GM23338 (cell line): Measurements from ENCODE around the gene EMC9. TPM values are rescaled to one million over a fixed set of nuclear protein-coding genes. Genes with fewer than 3 reads are reported as not detected.

Experiments
- ATAC-seq: fragments of 200-7000 bp; cut with Tn5 transposase; 3 replicates; pipeline ENCODE4 v1.9.1; 2020
- DNase-seq: peaks from one replicate; pipeline ENCODE4 v3.0.0-alpha.2; 2015; ENCODE audit warnings: low spot score
- H2AFZ ChIP-seq: fragments of 200-600 bp; sonication (generic); 2 replicates; pipeline ENCODE4 v1.8.0; 2016; ENCODE audit warnings: antibody characterized with exemption, mild to moderate bottlenecking, moderate library complexity
- H3F3A ChIP-seq: fragments of 200-600 bp; sonication (generic); replicated peaks from 2 replicates; pipeline ENCODE4 v1.8.0; 2017; ENCODE audit warnings: antibody characterized with exemption, mixed run types, low read depth
- H3K27ac ChIP-seq: fragments of 200-600 bp; sonication (generic); 2 replicates; pipeline ENCODE4 v1.6.1; 2016; ENCODE audit warnings: low read depth
- H3K27me3 ChIP-seq: fragments of 200-600 bp; sonication (generic); 2 replicates; pipeline ENCODE4 v1.8.0; 2016; ENCODE audit warnings: mild to moderate bottlenecking, mixed run types, moderate library complexity; ENCODE audit not compliant: insufficient read depth
- H3K36me3 ChIP-seq: fragments of 200-600 bp; sonication (generic); 2 replicates; pipeline ENCODE4 v1.8.0; 2016; ENCODE audit warnings: mild to moderate bottlenecking; ENCODE audit not compliant: insufficient read depth
- H3K4me1 ChIP-seq: fragments of 200-600 bp; sonication (generic); 2 replicates; pipeline ENCODE4 v1.8.0; 2016; ENCODE audit warnings: mild to moderate bottlenecking, moderate library complexity; ENCODE audit not compliant: insufficient read depth
- H3K4me2 ChIP-seq: fragments of 200-600 bp; sonication (generic); 2 replicates; pipeline ENCODE4 v1.7.1; 2017; ENCODE audit warnings: mixed run types
- H3K4me3 ChIP-seq: fragments of 200-600 bp; sonication (generic); 2 replicates; pipeline ENCODE4 v1.6.1; 2016; ENCODE audit warnings: mixed run types
- H3K79me2 ChIP-seq: fragments of 200-600 bp; sonication (generic); replicated peaks from 2 replicates; pipeline ENCODE4 v1.8.0; 2017; ENCODE audit warnings: mild to moderate bottlenecking; ENCODE audit not compliant: insufficient read depth
- H3K9me2 ChIP-seq: fragments of 200-600 bp; sonication (generic); 2 replicates; pipeline ENCODE4 v1.8.0; 2017; ENCODE audit not compliant: insufficient read depth
- H4K20me1 ChIP-seq: fragments of 200-600 bp; sonication (generic); replicated peaks from 2 replicates; pipeline ENCODE4 v1.8.0; 2017; ENCODE audit warnings: mild to moderate bottlenecking; ENCODE audit not compliant: insufficient read depth
- H3K27ac Mint-ChIP-seq: 2 replicates; pipeline ENCODE4 v1.8.0; 2020; ENCODE audit warnings: inconsistent platforms, mild to moderate bottlenecking, moderate library complexity, mixed read lengths
- H3K27me3 Mint-ChIP-seq: 3 replicates; pipeline ENCODE4 v1.8.0; 2022; ENCODE audit warnings: low read depth, mild to moderate bottlenecking, moderate library complexity, mixed read lengths, inconsistent platforms; ENCODE audit not compliant: insufficient read depth, poor library complexity
- H3K36me3 Mint-ChIP-seq: 3 replicates; pipeline ENCODE4 v1.8.0; 2021; ENCODE audit warnings: low read depth, mild to moderate bottlenecking, inconsistent platforms, moderate library complexity, mixed read lengths
- H3K4me1 Mint-ChIP-seq: 3 replicates; pipeline ENCODE4 v1.8.0; 2020; ENCODE audit warnings: mild to moderate bottlenecking, inconsistent platforms, mixed read lengths
- H3K4me3 Mint-ChIP-seq: 3 replicates; pipeline ENCODE4 v1.8.0; 2021; ENCODE audit warnings: moderate library complexity, mild to moderate bottlenecking, inconsistent platforms, mixed read lengths
- H3K9me3 Mint-ChIP-seq: 3 replicates; pipeline ENCODE4 v1.8.0; 2020; ENCODE audit warnings: moderate library complexity, mild to moderate bottlenecking, inconsistent platforms, mixed read lengths
- CREB1 ChIP-seq: fragments of 250-450 bp; sonication (Bioruptor Pico); IDR thresholded peaks from 2 replicates; pipeline ENCODE4 v1.5.0; 2020; ENCODE audit warnings: low read depth, mild to moderate bottlenecking, moderate library complexity
- EZH2phosphoT487 ChIP-seq: fragments of 200-600 bp; sonication (generic); IDR thresholded peaks from one replicate; pipeline ENCODE4 v1.8.1; 2018; ENCODE audit warnings: antibody characterized with exemption; ENCODE audit not compliant: unreplicated experiment
- NANOG ChIP-seq: IDR thresholded peaks from 2 replicates; pipeline ENCODE4 v1.6.1; 2016; ENCODE audit warnings: antibody characterized with exemption, borderline replicate concordance
- POLR2AphosphoS5 ChIP-seq: IDR thresholded peaks from 2 replicates; pipeline ENCODE4 v1.6.1; 2016; ENCODE audit warnings: antibody characterized with exemption, low read depth
- STAT1 ChIP-seq: IDR thresholded peaks from one replicate; pipeline ENCODE4 v1.6.1; 2016; ENCODE audit warnings: antibody characterized with exemption; ENCODE audit not compliant: unreplicated experiment
- ZNF114 ChIP-seq: fragments of 250-450 bp; sonication (Bioruptor Pico); IDR thresholded peaks from 2 replicates; pipeline ENCODE4 v1.5.0; 2020; ENCODE audit warnings: mild to moderate bottlenecking, moderate library complexity
- ZNF331 ChIP-seq: fragments of 250-450 bp; sonication (Bioruptor Pico); IDR thresholded peaks from 2 replicates; pipeline ENCODE4 v1.5.0; 2020; ENCODE audit warnings: low read depth, mild to moderate bottlenecking, moderate library complexity
- polyA plus RNA-seq: library from polyadenylated mRNA; unstranded; fragments of >200 nt; fragmentation: Nextera tagmentation; extraction: Ambion mirVana; gene quantifications from 2 replicates; pipeline ENCODE4 v1.2.1, GENCODE V29; 2016
- total RNA-seq: library from RNA; depleted of rRNA; stranded (reverse); fragments of >200 nt; shearing (Covaris generic); gene quantifications from 2 replicates; pipeline ENCODE4 v1.2.3, GENCODE V29; 2014
- TF ChIP-seq, protein P1 (sequence below), 2 experiments: fragments of 200-600 bp in 1 of 2; sonication (generic) in 1 of 2; conservative IDR thresholded peaks; 2 replicates each; pipeline versions ENCODE4 v1.5.1 to v1.6.1; 2016 to 2017; ENCODE audit warnings: antibody characterized with exemption in 2 of 2, low read depth in 2 of 2, mild to moderate bottlenecking in 2 of 2, moderate library complexity in 1 of 2
- TF ChIP-seq, protein P2 (sequence below): fragments of 250-450 bp; sonication (Bioruptor Pico); IDR thresholded peaks from 2 replicates; pipeline ENCODE4 v1.5.0; 2020; ENCODE audit warnings: mild to moderate bottlenecking, moderate library complexity
- TF ChIP-seq, protein P3 (sequence below): IDR thresholded peaks from one replicate; pipeline ENCODE4 v1.6.1; 2018; ENCODE audit warnings: antibody characterized with exemption; ENCODE audit not compliant: unreplicated experiment

EMC9 gene
- total and polyA plus RNA-seq, 2 experiments from 2014 or later = 30.0 to 64.2 TPM

GRCh38 chr14:24185741-24186140 lies 44.4 kb upstream of the EMC9 start:
- peaks cover 13% of the 10 kb centered on the region; the same call in 1 of the 2 replicates for H3K79me2 ChIP-seq
- Mint-ChIP-seq H3K4me3 (no peak overlapping the region), H3K9me3 (peaks cover 3% of the 10 kb centered on the region; the same call in 2 of the 3 replicates), H3K27me3 (peaks cover 30% of the 10 kb centered on the region), H3K36me3 (peaks cover 71% of the 10 kb centered on the region), H3K27ac (no peak overlapping the region), H3K4me1 (peaks cover 17% of the 10 kb centered on the region)
- no peaks in the 10 kb centered on the region; the same call in 1 of the 2 replicates for H3F3A ChIP-seq
- H2AFZ ChIP-seq = no peak overlapping the region
- no peak for TF ChIP-seq EZH2phosphoT487
- TF ChIP-seq, protein P1, sequence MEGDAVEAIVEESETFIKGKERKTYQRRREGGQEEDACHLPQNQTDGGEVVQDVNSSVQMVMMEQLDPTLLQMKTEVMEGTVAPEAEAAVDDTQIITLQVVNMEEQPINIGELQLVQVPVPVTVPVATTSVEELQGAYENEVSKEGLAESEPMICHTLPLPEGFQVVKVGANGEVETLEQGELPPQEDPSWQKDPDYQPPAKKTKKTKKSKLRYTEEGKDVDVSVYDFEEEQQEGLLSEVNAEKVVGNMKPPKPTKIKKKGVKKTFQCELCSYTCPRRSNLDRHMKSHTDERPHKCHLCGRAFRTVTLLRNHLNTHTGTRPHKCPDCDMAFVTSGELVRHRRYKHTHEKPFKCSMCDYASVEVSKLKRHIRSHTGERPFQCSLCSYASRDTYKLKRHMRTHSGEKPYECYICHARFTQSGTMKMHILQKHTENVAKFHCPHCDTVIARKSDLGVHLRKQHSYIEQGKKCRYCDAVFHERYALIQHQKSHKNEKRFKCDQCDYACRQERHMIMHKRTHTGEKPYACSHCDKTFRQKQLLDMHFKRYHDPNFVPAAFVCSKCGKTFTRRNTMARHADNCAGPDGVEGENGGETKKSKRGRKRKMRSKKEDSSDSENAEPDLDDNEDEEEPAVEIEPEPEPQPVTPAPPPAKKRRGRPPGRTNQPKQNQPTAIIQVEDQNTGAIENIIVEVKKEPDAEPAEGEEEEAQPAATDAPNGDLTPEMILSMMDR (conservative IDR thresholded peaks at IDR 0.05; ENCODE audit: low read depth in 2 of 2) = no peak
- TF ChIP-seq, protein P2, sequence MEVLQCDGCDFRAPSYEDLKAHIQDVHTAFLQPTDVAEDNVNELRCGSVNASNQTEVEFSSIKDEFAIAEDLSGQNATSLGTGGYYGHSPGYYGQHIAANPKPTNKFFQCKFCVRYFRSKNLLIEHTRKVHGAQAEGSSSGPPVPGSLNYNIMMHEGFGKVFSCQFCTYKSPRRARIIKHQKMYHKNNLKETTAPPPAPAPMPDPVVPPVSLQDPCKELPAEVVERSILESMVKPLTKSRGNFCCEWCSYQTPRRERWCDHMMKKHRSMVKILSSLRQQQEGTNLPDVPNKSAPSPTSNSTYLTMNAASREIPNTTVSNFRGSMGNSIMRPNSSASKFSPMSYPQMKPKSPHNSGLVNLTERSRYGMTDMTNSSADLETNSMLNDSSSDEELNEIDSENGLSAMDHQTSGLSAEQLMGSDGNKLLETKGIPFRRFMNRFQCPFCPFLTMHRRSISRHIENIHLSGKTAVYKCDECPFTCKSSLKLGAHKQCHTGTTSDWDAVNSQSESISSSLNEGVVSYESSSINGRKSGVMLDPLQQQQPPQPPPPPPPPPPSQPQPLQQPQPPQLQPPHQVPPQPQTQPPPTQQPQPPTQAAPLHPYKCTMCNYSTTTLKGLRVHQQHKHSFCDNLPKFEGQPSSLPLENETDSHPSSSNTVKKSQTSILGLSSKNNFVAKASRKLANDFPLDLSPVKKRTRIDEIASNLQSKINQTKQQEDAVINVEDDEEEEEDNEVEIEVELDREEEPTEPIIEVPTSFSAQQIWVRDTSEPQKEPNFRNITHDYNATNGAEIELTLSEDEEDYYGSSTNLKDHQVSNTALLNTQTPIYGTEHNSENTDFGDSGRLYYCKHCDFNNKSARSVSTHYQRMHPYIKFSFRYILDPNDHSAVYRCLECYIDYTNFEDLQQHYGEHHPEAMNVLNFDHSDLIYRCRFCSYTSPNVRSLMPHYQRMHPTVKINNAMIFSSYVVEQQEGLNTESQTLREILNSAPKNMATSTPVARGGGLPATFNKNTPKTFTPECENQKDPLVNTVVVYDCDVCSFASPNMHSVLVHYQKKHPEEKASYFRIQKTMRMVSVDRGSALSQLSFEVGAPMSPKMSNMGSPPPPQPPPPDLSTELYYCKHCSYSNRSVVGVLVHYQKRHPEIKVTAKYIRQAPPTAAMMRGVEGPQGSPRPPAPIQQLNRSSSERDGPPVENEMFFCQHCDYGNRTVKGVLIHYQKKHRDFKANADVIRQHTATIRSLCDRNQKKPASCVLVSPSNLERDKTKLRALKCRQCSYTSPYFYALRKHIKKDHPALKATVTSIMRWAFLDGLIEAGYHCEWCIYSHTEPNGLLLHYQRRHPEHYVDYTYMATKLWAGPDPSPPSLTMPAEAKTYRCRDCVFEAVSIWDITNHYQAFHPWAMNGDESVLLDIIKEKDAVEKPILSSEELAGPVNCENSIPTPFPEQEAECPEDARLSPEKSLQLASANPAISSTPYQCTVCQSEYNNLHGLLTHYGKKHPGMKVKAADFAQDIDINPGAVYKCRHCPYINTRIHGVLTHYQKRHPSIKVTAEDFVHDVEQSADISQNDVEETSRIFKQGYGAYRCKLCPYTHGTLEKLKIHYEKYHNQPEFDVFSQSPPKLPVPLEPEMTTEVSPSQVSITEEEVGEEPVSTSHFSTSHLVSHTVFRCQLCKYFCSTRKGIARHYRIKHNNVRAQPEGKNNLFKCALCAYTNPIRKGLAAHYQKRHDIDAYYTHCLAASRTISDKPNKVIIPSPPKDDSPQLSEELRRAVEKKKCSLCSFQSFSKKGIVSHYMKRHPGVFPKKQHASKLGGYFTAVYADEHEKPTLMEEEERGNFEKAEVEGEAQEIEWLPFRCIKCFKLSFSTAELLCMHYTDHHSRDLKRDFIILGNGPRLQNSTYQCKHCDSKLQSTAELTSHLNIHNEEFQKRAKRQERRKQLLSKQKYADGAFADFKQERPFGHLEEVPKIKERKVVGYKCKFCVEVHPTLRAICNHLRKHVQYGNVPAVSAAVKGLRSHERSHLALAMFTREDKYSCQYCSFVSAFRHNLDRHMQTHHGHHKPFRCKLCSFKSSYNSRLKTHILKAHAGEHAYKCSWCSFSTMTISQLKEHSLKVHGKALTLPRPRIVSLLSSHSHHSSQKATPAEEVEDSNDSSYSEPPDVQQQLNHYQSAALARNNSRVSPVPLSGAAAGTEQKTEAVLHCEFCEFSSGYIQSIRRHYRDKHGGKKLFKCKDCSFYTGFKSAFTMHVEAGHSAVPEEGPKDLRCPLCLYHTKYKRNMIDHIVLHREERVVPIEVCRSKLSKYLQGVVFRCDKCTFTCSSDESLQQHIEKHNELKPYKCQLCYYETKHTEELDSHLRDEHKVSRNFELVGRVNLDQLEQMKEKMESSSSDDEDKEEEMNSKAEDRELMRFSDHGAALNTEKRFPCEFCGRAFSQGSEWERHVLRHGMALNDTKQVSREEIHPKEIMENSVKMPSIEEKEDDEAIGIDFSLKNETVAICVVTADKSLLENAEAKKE (CRISPR knock-in tag) = no peak
- no peak for TF ChIP-seq CREB1 (CRISPR knock-in tag)
- TF ChIP-seq, protein P3, sequence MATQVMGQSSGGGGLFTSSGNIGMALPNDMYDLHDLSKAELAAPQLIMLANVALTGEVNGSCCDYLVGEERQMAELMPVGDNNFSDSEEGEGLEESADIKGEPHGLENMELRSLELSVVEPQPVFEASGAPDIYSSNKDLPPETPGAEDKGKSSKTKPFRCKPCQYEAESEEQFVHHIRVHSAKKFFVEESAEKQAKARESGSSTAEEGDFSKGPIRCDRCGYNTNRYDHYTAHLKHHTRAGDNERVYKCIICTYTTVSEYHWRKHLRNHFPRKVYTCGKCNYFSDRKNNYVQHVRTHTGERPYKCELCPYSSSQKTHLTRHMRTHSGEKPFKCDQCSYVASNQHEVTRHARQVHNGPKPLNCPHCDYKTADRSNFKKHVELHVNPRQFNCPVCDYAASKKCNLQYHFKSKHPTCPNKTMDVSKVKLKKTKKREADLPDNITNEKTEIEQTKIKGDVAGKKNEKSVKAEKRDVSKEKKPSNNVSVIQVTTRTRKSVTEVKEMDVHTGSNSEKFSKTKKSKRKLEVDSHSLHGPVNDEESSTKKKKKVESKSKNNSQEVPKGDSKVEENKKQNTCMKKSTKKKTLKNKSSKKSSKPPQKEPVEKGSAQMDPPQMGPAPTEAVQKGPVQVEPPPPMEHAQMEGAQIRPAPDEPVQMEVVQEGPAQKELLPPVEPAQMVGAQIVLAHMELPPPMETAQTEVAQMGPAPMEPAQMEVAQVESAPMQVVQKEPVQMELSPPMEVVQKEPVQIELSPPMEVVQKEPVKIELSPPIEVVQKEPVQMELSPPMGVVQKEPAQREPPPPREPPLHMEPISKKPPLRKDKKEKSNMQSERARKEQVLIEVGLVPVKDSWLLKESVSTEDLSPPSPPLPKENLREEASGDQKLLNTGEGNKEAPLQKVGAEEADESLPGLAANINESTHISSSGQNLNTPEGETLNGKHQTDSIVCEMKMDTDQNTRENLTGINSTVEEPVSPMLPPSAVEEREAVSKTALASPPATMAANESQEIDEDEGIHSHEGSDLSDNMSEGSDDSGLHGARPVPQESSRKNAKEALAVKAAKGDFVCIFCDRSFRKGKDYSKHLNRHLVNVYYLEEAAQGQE = no peak
- no peak for TF ChIP-seq ZNF331 (CRISPR knock-in tag)
- TF ChIP-seq ZNF114 (CRISPR knock-in tag) = no peak
- TF ChIP-seq POLR2AphosphoS5 = no peak
- no peak for TF ChIP-seq NANOG
- TF ChIP-seq STAT1 = no peak
- H3K4me1 ChIP-seq = peaks cover 10% of the 10 kb centered on the region
- H4K20me1 ChIP-seq = peaks cover 6% of the 10 kb centered on the region
- H3K27ac ChIP-seq = no peak overlapping the region
- H3K4me2 ChIP-seq = no peak overlapping the region
- H3K9me2 ChIP-seq = no peaks in the 10 kb centered on the region
- ATAC-seq = no peak
- DNase-seq = no peak
- H3K27me3 ChIP-seq = no peaks in the 10 kb centered on the region
- H3K4me3 ChIP-seq = no peak overlapping the region
- no peaks in the 10 kb centered on the region; the same call in 1 of the 2 replicates for H3K36me3 ChIP-seq
